Cardiac fibroblast (primary cell): ENCODE data around the gene DTYMK.
"Not testable (repeated sequence)": the region's sequence is repeated elsewhere in the genome, so short reads cannot be mapped to it uniquely, and the experiment has no call there.

Experiments used
- DNase-seq, 2 donors: peaks; one replicate each; pipeline versions ENCODE4 v3.0.0 to v3.0.0-alpha.2; 2010; ENCODE audit warnings: low read depth in 2 of 2
- H3K4me3 ChIP-seq, 2 donors: replicated peaks in 1 of 2; 1 replicate in 1 of 2; 2 replicates in 1 of 2; pipeline ENCODE4 v1.5.1; 2011; ENCODE audit warnings: low read depth in 2 of 2, low read length in 2 of 2, mild to moderate bottlenecking in 2 of 2, moderate library complexity in 1 of 2
- TF ChIP-seq, protein P1 (sequence below): IDR thresholded peaks from one replicate; pipeline ENCODE4 v1.5.1; 2011; ENCODE audit warnings: low read depth, mild to moderate bottlenecking, low read length, inconsistent platforms

DTYMK gene, protein sequence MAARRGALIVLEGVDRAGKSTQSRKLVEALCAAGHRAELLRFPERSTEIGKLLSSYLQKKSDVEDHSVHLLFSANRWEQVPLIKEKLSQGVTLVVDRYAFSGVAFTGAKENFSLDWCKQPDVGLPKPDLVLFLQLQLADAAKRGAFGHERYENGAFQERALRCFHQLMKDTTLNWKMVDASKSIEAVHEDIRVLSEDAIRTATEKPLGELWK

DNA sequence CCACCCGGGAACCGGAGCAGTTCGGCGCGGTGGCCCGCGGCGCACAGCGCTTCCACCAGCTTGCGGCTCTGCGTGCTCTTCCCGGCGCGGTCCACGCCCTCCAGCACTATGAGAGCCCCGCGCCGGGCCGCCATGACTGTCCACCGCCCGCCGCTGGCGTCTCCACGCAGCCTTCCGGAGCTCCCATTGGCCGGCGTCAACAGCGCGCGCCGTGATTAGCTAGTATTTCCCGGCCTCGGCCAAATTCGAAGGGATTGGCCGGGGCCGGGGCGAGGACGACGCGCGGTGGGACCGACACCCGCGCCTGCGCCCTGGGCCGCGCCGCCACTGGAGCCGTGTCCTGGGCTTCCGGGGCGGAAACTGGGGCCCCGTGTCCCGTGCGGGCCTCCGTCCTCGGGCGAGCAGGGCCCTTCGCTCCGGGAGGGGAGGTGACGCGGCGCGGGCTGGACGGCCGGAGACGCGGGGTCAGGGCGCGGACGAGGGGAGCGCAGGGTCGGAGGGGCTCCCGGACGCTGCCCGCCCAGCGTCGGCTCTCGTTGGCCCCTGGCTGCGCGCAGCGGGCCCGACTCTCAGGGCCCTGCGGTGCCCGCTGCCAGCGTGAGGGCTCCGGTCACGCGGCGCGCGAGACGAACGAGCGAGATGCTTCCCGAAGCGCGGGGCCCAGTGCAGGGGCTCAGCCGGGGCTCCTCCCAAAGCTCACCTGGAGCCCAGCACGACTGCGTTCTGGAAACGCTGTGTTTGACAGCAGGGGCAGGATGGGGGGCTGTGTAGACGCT lies at the start of gene DTYMK:
Gene DTYMK, minus strand, starts transcription at position 166 of the 776 bp plus-strand sequence. Its CDS starts 32 bp downstream, at position 134.
- H3K4me3 ChIP-seq, result peak within 1 kb of the TSS; percentile 92 to 96
- DNase-seq, result peak; percentile 95 to 97
- TF ChIP-seq, protein P1, sequence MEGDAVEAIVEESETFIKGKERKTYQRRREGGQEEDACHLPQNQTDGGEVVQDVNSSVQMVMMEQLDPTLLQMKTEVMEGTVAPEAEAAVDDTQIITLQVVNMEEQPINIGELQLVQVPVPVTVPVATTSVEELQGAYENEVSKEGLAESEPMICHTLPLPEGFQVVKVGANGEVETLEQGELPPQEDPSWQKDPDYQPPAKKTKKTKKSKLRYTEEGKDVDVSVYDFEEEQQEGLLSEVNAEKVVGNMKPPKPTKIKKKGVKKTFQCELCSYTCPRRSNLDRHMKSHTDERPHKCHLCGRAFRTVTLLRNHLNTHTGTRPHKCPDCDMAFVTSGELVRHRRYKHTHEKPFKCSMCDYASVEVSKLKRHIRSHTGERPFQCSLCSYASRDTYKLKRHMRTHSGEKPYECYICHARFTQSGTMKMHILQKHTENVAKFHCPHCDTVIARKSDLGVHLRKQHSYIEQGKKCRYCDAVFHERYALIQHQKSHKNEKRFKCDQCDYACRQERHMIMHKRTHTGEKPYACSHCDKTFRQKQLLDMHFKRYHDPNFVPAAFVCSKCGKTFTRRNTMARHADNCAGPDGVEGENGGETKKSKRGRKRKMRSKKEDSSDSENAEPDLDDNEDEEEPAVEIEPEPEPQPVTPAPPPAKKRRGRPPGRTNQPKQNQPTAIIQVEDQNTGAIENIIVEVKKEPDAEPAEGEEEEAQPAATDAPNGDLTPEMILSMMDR, result no peak

DNA sequence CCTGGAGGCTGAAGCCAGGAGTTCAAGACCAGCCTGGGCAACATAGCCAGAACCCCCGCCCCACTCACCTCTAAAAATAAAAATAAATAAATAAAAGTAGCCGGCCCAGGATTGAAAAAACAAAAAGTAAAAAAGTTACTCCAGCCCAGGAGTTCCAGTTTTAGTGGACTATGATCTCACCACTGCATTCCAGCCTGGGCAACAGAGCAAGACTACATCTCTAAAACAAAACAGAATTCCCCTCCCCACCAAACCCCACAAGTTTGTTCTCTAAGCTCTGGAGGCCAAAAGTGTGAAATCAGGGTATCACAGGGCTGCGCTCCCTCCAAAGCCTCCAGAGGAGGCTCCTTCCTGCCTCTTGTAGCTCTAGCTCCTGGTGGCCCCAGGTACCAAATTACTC lies 49.5 kb upstream of the DTYMK start:
- DNase-seq, result no peak
- TF ChIP-seq, protein P1, result no peak
- no peak overlapping the region for H3K4me3 ChIP-seq

DNA sequence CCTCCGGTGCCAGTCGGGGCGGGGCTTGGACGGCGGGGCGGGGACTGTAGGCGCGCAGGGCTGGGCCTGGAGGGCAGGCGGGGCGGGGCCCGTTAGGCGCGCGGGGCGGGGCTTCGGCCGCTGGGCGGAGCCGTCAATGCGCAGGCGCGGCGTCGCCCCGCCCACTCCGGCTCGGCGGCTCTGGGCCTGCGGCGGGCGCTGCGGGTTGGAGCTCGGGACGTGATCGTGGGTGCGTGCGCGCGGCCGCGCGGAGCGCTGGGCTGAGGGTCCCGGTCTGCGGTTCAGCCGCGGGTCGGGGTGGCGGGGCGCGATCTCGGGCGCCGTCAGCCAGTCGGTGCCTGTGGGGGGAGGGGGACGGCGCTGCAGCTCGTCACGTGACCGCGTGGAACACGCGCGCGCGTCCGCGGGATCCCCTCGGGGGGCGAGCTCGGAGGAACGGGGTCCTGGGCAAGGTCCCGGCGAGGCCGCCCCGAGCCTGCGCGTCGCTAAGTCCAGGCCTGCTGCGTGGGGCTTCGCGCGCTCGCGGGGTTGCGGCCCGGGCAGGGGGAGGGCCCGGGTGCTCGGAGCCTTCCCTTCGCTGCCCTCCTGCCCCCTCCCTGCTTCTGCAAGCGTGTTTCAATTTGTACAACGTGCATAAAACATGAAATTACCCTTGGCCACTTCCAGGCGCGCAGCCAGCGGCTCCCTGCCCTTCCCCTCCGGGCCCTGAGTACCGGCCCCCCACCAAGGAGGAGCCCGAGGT lies 48.0 kb upstream of the DTYMK start, which contains the start of gene D2HGDH:
Gene D2HGDH, plus strand, starts transcription at position 164 of the 742 bp plus-strand sequence. CDS start 595 bp downstream, outside the sequence.
- DNase-seq, result peak; percentile 81 to 87
- TF ChIP-seq, protein P1, result no peak
- peak within 1 kb of the TSS; percentile 75 for H3K4me3 ChIP-seq

DNA sequence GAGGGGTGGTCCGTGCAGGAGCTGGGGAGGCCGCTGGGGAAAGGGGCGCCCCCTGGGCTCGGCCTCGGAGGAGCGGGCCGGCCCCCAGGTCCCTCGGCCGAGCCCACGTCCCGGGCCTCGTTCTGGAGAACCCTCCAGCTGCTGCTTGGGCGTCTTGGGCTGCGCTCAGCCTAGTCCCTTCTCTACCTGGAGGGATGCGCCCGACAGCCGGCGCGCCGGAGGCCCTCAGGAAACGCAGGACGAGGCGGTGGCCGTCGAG lies 47.5 kb upstream of the DTYMK start:
- no peak for DNase-seq
- TF ChIP-seq, protein P1, result no peak
- H3K4me3 ChIP-seq, result peak overlapping the region; percentile 33 to 52

DNA sequence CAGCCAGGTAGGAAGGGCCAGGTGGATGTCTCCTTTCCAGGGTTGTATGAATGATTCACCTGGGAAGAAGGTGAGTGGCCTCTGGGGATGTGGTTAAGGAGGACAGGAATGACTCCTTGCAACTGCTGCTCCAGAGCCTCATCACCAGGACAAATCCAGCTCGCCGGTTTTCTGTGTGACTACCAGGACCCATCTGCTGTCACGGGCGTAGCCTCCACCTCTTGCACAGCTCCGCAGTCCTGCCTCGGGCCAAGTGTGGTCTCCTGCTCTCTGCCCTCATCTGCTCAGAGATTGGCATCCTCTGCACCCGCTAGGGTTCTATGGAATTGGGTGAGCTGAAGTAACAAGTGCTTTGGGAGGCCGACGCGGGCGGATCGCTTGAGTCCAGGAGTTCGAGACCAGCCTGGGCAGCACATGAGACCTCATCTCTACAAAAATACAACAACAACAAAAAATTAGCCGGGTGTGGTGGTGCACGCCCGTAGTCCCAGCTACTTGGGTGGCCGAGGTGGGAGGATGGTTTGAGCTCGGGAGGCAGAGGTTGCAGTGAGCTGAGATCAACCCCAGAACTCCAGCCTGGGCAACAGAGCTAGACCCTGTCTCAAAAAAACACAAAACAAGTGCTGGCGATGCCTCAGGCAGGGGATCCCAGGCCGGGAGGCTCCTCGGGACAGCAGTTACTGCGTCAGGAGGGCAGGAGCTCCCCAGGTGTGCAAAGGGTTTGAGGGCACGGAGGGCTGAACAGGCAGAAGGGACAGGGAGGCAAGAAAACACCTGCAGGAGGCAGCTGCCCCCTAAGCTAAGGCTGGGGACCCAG lies 47.0 kb upstream of the DTYMK start:
- TF ChIP-seq, protein P1, result no peak
- peak overlapping the region; percentile 33 to 52 for H3K4me3 ChIP-seq
- no peak for DNase-seq

DNA sequence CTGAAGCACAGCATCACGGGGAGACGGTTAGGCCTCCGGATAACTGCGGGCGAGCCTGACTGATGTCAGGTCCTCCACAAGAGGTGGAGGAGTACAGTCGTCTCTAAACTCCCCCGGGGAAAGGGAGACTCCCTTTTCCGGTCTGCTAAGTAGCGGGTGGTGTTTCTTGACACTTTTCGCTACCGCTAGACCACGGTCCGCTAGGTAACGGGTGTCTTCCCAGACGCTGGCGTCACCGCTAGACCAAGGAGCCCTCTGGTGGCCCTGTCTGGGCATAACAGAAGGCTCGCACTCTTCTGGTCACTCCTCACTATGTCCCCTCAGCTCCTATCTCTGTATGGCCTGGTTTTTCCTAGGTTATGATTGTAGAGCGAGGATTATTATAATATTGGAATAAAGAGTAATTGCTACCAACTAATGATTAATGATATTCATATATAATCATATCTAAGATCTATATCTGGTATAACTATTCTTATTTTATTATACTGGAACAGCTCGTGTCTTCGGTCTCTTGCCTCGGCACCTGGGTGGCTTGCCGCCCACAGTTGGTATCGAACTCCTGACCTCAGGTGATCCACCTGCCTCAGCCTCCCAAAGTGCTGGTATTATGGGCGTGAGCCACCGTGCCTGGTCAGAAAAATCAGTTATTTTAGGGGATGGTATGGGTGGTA lies 46.0 kb upstream of the DTYMK start:
- DNase-seq, result peak; percentile 37 to 62
- TF ChIP-seq, protein P1, result peak; percentile 40
- not testable (repeated sequence) for H3K4me3 ChIP-seq
